ENCODE data around the gene CRISP1. TPM values are rescaled to one million over a fixed set of nuclear protein-coding genes. Genes with fewer than 3 reads are reported as not detected.

Gene CRISP1
- total and polyA plus RNA-seq, 2 of the 8 experiments (the other 6 are each of a cell fraction or from before 2014, with no cell fraction given): not detected

DNA sequence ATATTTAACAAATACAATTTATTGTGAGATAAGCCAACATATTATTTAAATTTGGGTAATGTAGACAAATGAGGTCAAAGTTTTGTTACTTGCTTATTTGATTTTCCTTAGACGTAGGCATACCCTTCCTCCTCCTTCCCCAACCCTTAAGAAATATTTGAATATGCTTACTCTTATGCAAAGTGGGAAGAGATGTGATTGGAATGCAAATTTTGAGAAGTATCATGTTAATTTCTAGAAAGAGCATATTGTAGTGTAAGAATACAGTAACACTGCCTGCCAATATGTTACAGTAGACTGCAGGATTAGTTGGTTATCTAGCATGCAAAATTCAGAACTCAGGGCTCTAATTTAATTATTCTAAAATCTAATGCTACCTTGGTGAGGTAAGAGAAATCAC is 32.9 kb downstream of the CRISP1 start:
- Histone ChIP-seq H3K4me3 (ENCODE audit: extremely low read depth in 1 of 4, insufficient read depth in 2 of 4, low read depth in 3 of 4, low read length in 4 of 4) (no peak overlapping the region), H2AFZ (ENCODE audit: low read length) (no peak overlapping the region), H3K23ac (ENCODE audit: insufficient read length) (no peak overlapping the region), H2BK15ac (ENCODE audit: low read length) (no peak overlapping the region), H3K79me2 (ENCODE audit: control insufficient read depth in 1 of 2, insufficient read depth in 2 of 2, low read length in 2 of 2) (no peaks in the 10 kb centered on the region), H3K27ac (ENCODE audit: low read depth, low read length) (no peak overlapping the region), H4K20me1 (replicated peaks in 1 of 2; ENCODE audit: control insufficient read depth in 1 of 2, insufficient read depth in 2 of 2, low read length in 2 of 2) (no peaks in the 10 kb centered on the region), H3K9me3 (ENCODE audit: insufficient read depth in 2 of 2, low read depth in 1 of 2, low read length in 1 of 2) (no peaks in the 10 kb centered on the region), H4K5ac (ENCODE audit: insufficient read length, low read depth, low read length) (no peak overlapping the region), H2BK12ac (ENCODE audit: low read depth, low read length) (no peak overlapping the region), H3K4ac (replicated peaks; ENCODE audit: insufficient read length, low read depth, low read length) (no peak overlapping the region), H4K91ac (replicated peaks; ENCODE audit: insufficient read length, low read length) (no peak overlapping the region), H3K56ac (replicated peaks; ENCODE audit: insufficient read length, low read depth, low read length) (no peak overlapping the region), H4K8ac (ENCODE audit: extremely low read depth, insufficient read depth, low read length) (no peak overlapping the region), H3K4me1 (replicated peaks in 1 of 4; ENCODE audit: control insufficient read depth in 3 of 4, insufficient read depth in 4 of 4, low read length in 3 of 4) (no peaks in the 10 kb centered on the region; a peak in 1 of 7 replicates), H2BK20ac (ENCODE audit: low read length) (no peak overlapping the region), H2AK5ac (ENCODE audit: low read depth, low read length) (no peak overlapping the region), H3K4me2 (ENCODE audit: insufficient read depth in 1 of 2, low read depth in 2 of 2, low read length in 2 of 2) (no peak overlapping the region), H3K27me3 (replicated peaks in 1 of 4; ENCODE audit: control insufficient read depth in 3 of 4, extremely low read depth in 1 of 4, insufficient read depth in 3 of 4, low read length in 3 of 4) (no peaks in the 10 kb centered on the region), H3K23me2 (ENCODE audit: low read depth, low read length) (no peaks in the 10 kb centered on the region), H2BK120ac (replicated peaks; ENCODE audit: low read depth, low read length) (no peak overlapping the region), H3K36me3 (ENCODE audit: control insufficient read depth in 2 of 4, insufficient read depth in 4 of 4, low read length in 3 of 4) (no peaks in the 10 kb centered on the region), H3K18ac (ENCODE audit: extremely low read depth, low read length) (no peak overlapping the region), H2BK5ac (ENCODE audit: low read depth, low read length) (no peak overlapping the region), H3K79me1 (ENCODE audit: low read depth, low read length) (no peaks in the 10 kb centered on the region), H3K9ac (replicated peaks in 1 of 4; ENCODE audit: extremely low read depth in 1 of 4, low read depth in 3 of 4, low read length in 3 of 4) (no peak overlapping the region), H3K14ac (ENCODE audit: insufficient read length) (no peak overlapping the region)
- DNase-seq (ENCODE audit: low read depth in 1 of 2, low spot score in 2 of 2) (no peak), FAIRE-seq (no peak)
- TF ChIP-seq TAF1 (IDR thresholded peaks at IDR 0.05; ENCODE audit: low read depth, low read length): no peak
- TF ChIP-seq TAF7 (optimal IDR thresholded peaks at IDR 0.05; ENCODE audit: borderline replicate concordance, low read depth, low read length): no peak
- WGBS, 2 experiments (ENCODE audit: extremely low coverage in 1 of 2, insufficient coverage in 1 of 2, insufficient read length in 1 of 2, insufficient replicate concordance in 2 of 2, low coverage in 1 of 2, low lambda C conversion rate in 2 of 2, missing lambda C conversion rate in 1 of 2): 62% methylated on average over 1 of the region's 1 CpG; no CpG with 5 or more reads in 1 of the 2 experiments
- POLR2A ChIA-PET (ENCODE audit: partially characterized antibody): no interaction called here
- CTCF ChIA-PET (ENCODE audit: partially characterized antibody): interaction anchor here (1.0 kb wide), 1 partner anchor 210 kb away, joined by 3 read pairs; no protein-coding TSS in a partner anchor

Measured in H1 (cell line).